ENCODE data around the gene DCST1.
"Not testable (repeated sequence)": the region's sequence is repeated elsewhere in the genome, so short reads cannot be mapped to it uniquely, and the experiment has no call there.

The DCST1 gene

DNA sequence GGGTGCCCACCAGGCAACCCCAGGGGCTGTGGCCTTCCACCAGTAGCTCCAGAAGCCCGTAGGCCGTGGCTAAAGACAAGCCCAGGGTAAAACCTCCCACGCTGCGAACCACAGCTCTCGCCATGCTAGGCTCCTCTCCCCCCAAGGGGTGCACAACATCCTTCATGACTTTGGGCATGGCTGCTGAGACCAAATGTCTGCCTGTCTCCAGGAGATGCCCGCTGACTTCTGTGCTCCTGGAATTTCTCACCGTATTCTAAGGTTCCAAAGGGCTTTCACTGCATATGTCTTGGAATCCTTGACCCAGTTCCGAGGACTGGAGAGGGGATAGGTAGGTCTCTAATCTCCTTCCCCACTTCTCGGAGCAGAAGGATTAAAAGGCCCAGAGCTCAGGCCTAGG lies at the start of gene DCST1, which contains the start of gene DCST2:
Gene DCST1, plus strand, starts transcription at position 301 of the 400 bp plus-strand sequence. CDS start 213 bp downstream, outside the sequence.
Gene DCST2, minus strand, starts transcription at position 258 of the 400 bp plus-strand sequence. Its CDS starts 80 bp downstream, at position 178.
- DNase-seq: no peak

DNA sequence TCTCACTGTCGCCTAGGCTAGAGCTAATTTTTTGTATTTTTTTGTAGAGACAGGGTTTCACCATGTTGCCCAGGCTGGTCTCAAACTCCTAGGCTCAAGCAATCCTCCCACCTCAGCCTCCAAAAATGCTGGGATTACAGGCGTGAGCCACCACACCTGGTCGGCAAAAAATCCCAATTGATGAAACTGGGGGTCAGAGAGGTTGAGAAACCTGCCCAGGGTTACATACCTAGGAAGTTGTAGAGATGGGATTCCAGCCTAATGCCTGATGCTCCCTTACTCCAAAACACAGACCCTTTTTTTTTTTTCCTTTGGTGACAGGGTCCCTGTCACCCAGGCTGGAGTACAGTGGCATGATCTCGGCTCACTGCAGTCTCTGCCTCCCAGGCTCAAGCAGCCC lies 46.9 kb upstream of the DCST1 start:
- DNase-seq: not testable (repeated sequence)

DNA sequence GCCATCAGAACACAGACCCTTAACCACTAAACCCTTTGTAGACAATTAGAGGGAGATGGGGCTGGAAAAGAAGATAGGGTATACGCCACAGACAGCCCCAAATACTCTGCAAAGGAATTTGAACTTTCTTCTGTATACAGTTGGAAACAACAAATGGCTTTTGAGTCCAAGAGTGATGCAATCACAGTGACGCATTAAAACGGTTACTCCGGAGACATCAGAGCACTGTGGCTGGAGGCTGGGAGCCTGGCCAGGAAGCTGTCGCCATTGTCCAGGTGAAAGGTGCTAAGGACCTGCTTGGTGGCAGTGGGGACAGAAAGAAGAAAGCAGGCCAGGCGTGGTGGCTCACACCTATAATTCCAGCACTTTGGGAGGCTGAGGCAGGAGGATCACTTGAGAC lies 46.3 kb upstream of the DCST1 start:
- DNase-seq: no peak

DNA sequence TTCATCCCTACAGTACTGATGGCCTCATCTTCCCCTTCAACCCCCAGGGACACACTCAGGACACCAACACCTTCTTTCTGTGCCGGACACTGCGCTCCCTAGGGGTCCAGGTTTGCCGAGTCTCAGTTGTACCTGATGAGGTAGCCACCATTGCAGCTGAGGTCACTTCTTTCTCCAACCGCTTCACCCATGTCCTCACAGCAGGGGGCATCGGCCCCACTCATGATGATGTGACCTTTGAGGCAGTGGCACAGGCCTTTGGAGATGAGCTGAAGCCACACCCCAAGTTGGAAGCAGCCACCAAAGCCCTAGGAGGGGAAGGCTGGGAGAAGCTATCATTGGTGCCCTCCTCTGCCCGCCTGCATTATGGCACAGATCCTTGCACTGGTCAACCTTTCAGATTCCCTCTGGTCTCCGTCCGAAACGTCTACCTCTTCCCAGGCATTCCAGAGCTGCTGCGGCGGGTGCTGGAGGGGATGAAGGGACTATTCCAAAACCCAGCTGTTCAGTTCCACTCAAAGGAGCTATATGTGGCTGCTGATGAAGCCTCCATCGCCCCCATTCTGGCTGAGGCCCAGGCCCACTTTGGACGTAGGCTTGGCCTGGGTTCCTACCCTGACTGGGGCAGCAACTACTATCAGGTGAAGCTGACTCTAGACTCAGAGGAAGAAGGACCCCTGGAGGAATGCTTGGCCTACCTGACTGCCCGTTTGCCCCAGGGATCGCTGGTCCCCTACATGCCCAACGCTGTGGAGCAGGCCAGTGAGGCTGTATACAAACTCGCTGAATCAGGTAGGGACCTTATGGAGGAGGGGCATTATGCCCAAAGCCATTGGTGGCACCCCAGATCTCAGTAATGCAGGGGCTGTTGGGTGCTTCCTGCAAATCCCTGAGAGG lies 45.3 kb upstream of the DCST1 start:
- DNase-seq: peak; percentile 64

DNA sequence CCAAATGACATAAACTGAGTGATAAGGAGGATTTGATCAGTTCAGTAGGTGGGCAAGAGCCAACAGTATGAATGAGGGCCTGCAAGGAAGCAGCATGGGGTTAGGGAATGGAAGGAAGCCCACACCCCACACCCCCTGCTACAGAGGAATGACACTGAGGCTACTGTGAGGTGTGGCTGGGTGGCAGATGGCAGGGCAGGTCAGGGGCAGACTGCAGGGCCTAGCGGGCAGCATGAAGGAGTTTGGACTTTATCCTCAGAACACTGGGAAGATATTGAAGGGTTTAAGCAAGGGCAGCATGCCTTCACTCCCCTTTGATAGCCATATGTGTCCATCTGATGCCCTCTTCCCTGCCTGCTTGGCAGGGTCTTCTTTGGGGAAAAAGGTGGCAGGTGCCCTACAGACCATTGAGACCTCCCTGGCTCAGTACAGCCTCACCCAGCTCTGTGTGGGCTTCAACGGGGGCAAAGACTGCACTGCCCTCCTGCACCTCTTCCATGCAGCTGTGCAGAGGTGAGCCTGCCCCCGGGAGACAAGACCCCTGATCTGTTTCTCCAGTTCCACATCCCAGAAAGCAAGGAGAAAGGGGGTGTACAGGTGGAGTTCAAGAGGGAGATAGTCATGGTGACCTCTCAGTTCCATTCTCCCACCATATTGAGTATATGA lies 44.3 kb upstream of the DCST1 start:
- no peak for DNase-seq

GRCh38 chr1:154990276-154990675 lies 43.3 kb upstream of the DCST1 start:
- DNase-seq: no peak

DNA sequence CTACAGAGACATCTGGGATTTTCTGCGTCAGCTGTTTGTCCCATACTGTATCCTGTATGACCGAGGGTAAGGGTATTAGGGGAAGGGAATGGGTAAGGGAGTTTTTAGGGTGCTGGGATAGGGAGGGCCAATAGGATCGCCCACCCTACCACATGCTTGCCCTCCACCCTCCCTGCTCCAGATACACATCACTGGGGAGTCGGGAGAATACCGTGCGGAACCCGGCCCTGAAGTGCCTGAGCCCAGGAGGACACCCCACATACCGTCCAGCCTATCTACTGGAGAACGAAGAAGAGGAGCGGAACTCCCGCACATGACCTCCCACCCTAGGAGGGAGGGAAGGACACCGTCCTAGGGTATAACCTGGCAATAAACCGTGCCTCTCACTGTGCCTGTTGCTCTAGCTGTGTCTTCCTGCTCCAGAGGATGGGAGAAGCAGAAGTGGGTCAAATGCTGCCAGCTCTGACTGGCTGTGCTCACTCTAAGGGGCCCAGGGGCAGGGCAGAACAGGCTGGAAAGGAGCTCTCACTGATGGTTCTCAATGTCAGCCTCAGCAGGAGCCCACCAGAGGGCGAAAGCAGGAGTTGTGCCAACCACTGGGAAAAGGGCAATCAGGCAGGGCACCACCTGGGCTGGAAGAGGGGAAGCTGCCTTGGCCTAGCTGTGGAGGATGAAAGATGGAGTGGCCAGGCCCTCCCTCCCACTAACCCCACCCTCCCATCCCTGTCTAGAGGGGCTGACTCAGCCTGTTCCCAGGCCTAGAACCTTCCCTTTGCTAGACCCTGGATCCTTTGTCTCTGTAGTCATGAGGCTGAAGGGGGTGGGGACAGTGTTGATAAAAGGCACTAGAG lies 40.7 kb upstream of the DCST1 start:
- peak; percentile 65 for DNase-seq

DNA sequence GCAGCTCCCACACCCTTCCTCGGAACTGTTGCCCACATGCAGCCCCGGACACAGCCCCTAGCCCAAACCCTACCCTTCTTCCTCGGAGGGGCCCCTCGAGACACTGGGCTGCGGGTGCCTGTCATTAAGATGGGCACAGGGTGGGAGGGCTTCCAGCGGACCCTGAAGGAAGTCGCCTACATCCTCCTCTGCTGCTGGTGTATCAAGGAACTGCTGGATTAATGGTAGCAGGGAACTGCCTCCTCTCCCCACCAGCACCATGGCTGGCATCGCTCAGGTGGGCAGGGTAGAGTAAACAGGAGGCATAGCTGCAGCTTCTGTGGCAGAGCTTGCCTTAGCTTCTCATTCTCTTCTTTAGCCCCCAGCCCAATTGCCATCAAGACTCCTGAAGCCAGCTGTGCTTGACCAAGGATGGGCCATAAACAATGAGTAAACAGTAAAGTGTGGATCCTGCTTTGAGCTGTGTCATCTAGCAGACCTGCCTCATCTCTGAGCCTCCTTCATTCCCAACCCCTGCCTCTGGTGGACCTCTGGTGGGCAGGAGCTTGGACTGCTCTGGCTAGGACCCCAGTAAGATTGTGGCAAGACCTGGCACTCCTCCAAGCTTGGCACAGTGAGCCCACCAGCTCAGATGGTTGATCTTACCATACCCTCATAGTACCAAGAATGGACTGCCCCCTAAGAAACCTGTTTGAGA lies 39.9 kb upstream of the DCST1 start, which contains the start of gene LENEP:
Gene LENEP, plus strand, starts transcription at position 15 of the 697 bp plus-strand sequence. Its CDS starts 22 bp downstream, at position 37.
- no peak for DNase-seq

DNA sequence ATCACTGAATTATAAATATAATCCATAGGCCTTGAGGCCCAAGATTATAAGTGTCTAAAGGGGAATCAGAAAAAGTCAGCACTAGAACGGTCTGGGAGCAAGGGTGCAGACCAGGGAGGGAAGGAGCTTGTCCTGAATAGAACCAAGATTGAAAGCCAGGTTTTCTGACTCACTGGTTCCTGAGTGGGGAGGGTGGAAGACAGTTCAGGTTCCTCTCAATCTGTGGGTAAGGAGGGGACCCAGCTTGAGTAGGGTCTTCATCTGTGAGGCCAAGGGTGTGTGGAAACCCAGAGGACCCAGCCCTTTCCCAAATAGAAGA lies 39.4 kb upstream of the DCST1 start:
- DNase-seq: no peak

GRCh38 chr1:154994591-154994990 lies 39.0 kb upstream of the DCST1 start:
- no peak for DNase-seq

DNA sequence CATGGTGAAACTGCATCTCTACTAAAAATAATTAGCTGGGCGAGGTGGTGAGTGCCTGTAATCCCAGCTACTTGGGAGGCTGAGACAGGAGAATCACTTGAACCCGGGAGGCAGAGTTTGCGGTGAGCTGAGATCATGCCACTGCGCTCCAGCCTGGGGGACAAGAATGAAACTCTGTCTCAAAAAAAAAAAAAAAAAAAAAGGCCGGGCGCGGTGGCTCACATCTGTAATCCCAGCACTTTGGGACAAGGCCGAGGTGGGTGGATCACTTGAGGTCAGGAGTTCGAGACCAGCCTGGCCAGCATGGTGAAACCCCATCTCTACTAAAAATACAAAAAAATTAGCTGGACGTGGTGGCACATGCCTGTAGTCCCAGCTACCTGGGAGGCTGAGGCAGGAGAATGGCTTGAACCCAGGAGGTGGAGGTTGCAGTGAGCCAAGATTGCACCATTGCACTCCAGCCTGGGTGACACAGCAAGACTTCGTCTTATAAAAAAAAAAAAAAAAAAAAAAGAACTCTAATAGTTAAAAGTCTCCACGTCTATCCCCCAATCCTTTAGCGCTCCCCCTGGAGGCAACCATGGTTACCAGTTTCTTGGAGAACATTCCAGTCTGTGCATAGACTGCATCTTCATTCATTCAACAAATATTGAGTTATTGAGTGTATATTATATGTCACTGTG lies 38.2 kb upstream of the DCST1 start:
- peak; percentile 80 for DNase-seq

DNA sequence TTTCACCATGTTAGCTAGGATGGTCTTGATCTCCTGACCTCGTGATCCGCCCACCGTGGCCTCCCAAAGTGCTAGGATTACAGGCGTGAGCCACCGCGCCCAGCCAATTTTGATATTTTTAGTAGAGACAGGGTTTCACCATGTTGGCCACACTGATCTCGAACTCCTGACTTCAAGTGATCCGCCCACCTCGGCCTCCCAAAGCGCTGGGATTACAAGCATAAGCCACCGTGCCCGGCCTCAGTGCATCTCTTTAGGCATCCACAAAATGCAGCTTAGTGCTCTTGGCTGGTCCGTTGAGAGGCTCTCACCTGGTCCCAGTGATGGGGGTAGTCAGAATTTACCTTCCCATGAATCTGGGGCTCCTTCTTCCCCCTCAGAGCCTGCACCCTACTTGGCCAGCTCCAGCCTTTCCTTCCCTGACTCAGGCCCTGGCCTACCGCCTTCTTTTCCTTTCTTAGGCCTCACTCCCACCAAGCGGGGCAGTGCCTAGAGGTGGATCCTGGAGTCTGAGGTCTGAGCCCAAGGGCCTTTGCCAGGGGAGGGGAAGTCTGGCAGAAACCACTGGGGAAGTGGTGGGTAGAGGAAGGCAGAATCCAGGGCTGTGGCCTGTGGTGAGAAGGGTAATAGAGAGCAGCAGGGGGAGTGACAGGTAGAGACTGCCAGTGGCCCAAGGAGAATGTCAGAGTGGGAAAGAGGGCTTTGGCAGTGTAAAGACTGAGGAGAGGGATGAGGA lies 36.5 kb upstream of the DCST1 start:
- DNase-seq: peak; percentile 30

DNA sequence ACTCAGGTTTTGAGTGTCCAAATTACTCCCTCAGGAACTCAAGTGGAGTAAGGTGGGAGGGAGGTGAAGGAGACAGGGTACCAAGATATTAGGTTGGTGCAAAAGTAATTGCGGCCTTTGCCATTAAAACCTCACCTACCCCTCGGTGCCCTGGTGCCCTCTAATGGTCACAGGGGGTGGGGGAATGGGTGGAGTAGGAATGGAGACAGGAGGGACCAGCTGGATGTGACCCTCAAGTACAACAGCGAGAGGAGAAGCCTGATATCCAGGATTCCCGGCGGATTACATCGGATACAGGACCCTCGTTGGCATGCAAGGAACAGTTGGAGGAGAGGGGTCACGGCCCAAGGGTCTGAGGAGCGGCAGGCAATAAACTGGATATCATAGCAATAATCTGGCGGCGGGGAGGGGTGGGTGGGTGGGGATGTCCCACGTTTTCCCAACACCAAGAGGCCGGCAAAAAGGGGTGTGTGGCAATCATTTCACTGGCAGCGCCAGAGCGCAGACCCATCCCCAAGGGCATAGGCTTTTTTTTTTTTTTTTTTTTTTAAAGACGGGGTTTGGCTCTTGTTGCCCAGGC lies 35.3 kb upstream of the DCST1 start:
- DNase-seq: peak; percentile 61

GRCh38 chr1:154998818-154999570 lies 34.6 kb upstream of the DCST1 start:
- DNase-seq: peak; percentile 90

DNA sequence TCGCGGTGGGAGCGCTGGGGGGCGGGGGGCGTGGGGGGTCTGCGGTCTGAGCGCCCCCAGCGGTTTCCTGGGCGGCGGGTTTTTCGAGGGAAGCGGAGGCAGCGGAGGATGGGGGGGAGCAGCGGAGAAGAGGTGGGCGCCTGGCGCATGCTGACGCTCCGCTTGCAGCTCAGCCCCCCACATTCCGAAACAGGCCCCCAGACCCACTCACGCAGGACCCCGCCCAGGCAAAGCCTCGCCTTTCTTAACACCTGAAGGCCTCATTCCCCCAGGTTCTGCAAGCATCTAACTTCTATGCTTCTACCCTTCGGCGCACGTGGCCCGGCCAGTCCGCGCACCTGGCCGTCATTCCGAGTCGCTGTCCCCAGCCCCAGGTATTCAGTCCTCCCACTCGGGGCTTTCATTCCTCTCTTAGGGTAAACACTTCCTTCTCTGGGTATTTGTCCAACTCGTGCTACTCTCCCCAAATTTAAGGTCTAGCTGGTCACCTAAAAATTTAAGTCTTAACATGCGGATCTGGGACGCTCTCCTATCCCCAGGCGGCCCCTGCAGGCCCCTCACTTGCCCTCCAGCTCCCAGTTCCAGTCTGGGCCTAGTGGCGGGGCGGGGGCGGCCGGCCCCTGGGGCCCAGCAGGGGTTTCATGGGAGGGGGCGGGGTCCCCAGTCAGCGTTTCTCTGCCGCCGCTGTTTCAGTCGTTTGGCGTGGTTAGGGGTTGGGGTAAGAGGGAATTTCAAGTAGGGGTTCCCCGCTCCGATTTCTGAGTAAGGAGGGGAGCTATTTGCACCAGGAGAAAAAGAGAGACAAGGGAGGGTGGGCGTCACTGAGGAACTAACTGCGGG lies 33.8 kb upstream of the DCST1 start:
- peak; percentile 56 for DNase-seq

- peak; percentile 69 for DNase-seq
Observed at GRCh38 chr1:155000411-155000725, 33.3 kb upstream of the DCST1 start.

- DNase-seq: peak; percentile 93
Observed at GRCh38 chr1:155000726-155001424, 32.7 kb upstream of the DCST1 start.

DNA sequence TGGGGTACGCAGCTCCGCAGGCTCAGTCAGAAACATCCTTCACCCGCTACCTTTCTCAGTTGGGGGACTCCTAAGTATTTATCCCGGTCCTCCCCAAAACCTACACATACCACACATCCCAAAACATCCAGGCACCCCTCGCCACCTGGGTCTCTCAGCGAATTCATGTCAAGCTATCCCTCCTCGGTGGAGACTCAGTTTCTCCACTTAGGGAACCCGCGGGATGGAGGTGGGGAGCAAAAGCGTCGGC lies 32.3 kb upstream of the DCST1 start:
- DNase-seq: no peak

Data from hematopoietic multipotent progenitor cell treated with erythropoietin and hydrocortisone succinate and interleukin-3 and kit ligand, for 6 days (in vitro differentiated cells).